ENCODE measurements around the gene FGF3. TPM values are rescaled to one million over a fixed set of nuclear protein-coding genes. Genes with fewer than 3 reads are reported as not detected.

FGF3 gene
- total and polyA plus RNA-seq, 10 of the 15 experiments (the other 5 are each of a cell fraction or from before 2014, with no cell fraction given), result not detected

DNA sequence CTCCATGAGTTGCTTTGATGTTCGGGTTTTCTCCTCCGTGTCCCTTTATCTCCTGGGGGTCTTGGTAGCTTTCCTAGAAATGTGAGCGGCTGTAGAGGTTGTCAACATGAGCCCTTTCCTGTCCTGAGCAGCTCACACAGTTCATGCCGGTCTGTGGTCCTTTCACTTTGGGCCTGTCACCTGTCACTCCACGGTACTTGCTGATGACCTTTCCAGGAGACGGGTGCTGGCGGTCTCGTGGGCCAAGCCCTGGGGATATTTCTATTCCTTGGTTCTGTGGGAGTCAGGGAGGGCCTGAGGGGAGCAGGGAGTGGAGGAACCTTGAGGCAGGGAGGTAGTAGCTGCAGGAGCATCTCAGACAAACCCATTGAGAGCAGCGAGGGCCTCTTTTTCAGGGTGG is 23.2 kb downstream of the FGF3 start (continued):
- TF ChIP-seq E4F1 (IDR thresholded peaks at IDR 0.05; ENCODE audit: borderline replicate concordance, partially characterized antibody) (no peak), PBX3 (IDR thresholded peaks at IDR 0.05; ENCODE audit: insufficient replicate concordance, low read depth, low read length) (no peak), RELB (IDR thresholded peaks at IDR 0.05; ENCODE audit: low read depth) (no peak)

- Histone ChIP-seq H3K36me3 (ENCODE audit: control insufficient read depth in 2 of 2, insufficient read depth in 2 of 2, low read length in 1 of 2) (no peaks in the 10 kb centered on the region), H2AFZ (ENCODE audit: control insufficient read depth, low read depth, low read length) (no peak overlapping the region), H3K79me2 (ENCODE audit: control insufficient read depth, insufficient read depth, low read length) (no peaks in the 10 kb centered on the region), H3K27ac (ENCODE audit: control insufficient read depth, insufficient read depth) (no peak overlapping the region), H3K9ac (ENCODE audit: control insufficient read depth, insufficient read depth, low read length) (no peak overlapping the region), H4K20me1 (ENCODE audit: control insufficient read depth, insufficient read depth) (no peaks in the 10 kb centered on the region), H3K4me2 (ENCODE audit: control insufficient read depth, insufficient read depth) (no peak overlapping the region), H3K27me3 (replicated peaks in 1 of 2; ENCODE audit: control insufficient read depth in 2 of 2, insufficient read depth in 2 of 2, low read length in 1 of 2) (peaks cover 1 to 5% of the 10 kb centered on the region in 2 experiments; a peak in 3 of 4 replicates), H3K9me3 (replicated peaks; ENCODE audit: control insufficient read depth, insufficient read depth, low read length) (no peaks in the 10 kb centered on the region), H3K4me1 (ENCODE audit: control insufficient read depth, insufficient read depth, low read length) (no peaks in the 10 kb centered on the region), H3K4me3 (no peak overlapping the region)
- ChIA-PET RAD21 (ENCODE audit: unreplicated experiment) (no interaction called here), CTCF (interaction anchor here (1.0 kb wide), 1 partner anchor 58 kb away, joined by 3 read pairs; no protein-coding TSS in a partner anchor), SMC1A (ENCODE audit: uncharacterized antibody, unreplicated experiment) (interaction anchor here (0.5 kb wide), 1 partner anchor 14 kb away, joined by 3 read pairs; no protein-coding TSS in a partner anchor), POLR2A (no interaction called here)
- FAIRE-seq (no peak), ATAC-seq (no peak), DNase-seq (ENCODE audit: low read depth, low spot score) (no peak)
- BruUV-seq (replicated peaks), result no TSS peak
- intact Hi-C loops (cut with micrococcal nuclease; ENCODE audit: unreplicated experiment) (no loop called here), in situ Hi-C loops (cut with MboI) (no loop called here)
- WGBS (ENCODE audit: insufficient coverage, insufficient replicate concordance, low lambda C conversion rate, missing lambda C conversion rate), result 39% methylated on average over 25 of the region's 25 CpGs
- TF ChIP-seq ZZZ3 (IDR thresholded peaks at IDR 0.05; ENCODE audit: control insufficient read depth, insufficient read length, low read depth) (no peak), EP300 (IDR thresholded peaks at IDR 0.05; ENCODE audit: borderline replicate concordance in 1 of 2, control insufficient read depth in 1 of 2, low read depth in 2 of 2, low read length in 2 of 2) (no peak), NFYA (IDR thresholded peaks at IDR 0.05; ENCODE audit: borderline replicate concordance, low read depth, low read length) (no peak), ZNF622 (IDR thresholded peaks at IDR 0.05) (no peak), BMI1 (IDR thresholded peaks at IDR 0.05; ENCODE audit: borderline replicate concordance) (no peak), RFX5 (IDR thresholded peaks at IDR 0.05; ENCODE audit: low read depth, low read length) (no peak), RELA (IDR thresholded peaks at IDR 0.05; ENCODE audit: borderline replicate concordance, partially characterized antibody) (no peak), ZNF24 (IDR thresholded peaks at IDR 0.05) (no peak), SIN3A (IDR thresholded peaks at IDR 0.05; ENCODE audit: low read depth, low read length) (no peak), JUNB (IDR thresholded peaks at IDR 0.05) (no peak), ZNF384 (IDR thresholded peaks at IDR 0.05; ENCODE audit: borderline replicate concordance, low read depth, low read length) (no peak)
These were observed 27.7 kb downstream of the FGF3 start for GRCh38 chr11:69791276-69792180.
